LNCAP (cell line): ENCODE measurements around the gene RLBP1.

Source experiments
- TF ChIP-seq, protein P1 (sequence below): fragments of 450-650 bp; IDR thresholded peaks from 2 replicates; pipeline ENCODE4 v1.5.1; 2017; ENCODE audit warnings: mild to moderate bottlenecking

Gene RLBP1

DNA sequence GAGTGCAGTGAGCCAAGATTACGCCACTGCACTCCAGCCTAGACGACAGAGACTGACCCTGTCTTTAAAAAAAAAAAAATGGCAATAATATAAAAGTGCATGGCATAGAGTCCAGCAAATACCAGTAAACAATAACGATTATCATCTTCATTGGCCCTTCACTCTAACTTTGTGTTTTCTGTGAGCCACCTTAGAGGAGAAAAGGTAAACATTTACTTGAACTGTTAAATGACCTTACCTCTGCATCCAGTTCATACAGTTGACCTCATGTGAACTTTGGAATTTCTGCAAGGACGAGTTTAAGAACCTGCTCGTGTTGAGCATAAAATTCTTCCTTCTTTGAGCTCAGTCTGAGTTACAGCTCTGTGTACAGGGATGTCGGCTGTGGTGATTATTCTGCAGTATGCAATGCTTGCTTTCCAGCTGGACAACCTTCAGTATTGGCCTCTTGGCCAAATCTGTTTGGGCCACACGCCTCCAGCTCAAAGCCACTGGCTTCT is 56.6 kb downstream of the RLBP1 start:
- TF ChIP-seq, protein P1, sequence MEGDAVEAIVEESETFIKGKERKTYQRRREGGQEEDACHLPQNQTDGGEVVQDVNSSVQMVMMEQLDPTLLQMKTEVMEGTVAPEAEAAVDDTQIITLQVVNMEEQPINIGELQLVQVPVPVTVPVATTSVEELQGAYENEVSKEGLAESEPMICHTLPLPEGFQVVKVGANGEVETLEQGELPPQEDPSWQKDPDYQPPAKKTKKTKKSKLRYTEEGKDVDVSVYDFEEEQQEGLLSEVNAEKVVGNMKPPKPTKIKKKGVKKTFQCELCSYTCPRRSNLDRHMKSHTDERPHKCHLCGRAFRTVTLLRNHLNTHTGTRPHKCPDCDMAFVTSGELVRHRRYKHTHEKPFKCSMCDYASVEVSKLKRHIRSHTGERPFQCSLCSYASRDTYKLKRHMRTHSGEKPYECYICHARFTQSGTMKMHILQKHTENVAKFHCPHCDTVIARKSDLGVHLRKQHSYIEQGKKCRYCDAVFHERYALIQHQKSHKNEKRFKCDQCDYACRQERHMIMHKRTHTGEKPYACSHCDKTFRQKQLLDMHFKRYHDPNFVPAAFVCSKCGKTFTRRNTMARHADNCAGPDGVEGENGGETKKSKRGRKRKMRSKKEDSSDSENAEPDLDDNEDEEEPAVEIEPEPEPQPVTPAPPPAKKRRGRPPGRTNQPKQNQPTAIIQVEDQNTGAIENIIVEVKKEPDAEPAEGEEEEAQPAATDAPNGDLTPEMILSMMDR, result no peak

DNA sequence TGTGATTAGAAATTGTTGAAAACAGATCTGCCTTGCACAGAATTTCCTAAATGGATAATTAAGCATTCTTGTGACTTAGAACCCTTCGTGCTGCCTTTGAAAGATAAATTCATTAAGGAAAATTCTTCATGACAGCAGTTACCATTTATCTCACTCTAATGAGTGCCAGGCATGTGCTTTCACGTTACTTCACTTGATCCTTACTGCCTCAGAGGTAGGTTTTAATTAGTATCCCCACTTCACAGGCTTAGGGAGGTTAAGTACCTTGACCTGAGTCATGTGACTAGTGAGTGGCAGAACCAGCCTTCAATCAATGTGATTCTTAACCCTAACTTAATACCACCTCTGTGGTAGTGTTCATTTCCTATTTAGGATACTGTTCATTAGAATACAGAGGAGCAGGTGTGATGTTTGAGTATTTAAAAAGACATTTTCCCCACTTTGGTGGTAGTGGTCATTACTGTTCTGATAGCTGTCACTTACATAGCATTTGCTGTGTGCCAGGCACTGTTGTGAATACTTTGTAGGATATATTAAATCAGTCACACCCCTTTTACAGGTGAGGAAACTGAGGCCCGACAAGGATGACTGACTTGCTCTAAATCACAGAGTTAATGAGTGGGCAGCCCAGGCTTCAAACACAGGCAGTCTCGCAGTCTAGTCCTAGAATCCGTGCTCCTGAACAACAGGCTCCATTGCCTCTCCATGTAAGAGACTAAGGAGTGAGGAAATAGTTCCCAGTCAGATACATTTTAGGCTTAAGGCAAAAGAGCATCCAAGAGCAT is 57.9 kb downstream of the RLBP1 start:
- TF ChIP-seq, protein P1, result no peak

DNA sequence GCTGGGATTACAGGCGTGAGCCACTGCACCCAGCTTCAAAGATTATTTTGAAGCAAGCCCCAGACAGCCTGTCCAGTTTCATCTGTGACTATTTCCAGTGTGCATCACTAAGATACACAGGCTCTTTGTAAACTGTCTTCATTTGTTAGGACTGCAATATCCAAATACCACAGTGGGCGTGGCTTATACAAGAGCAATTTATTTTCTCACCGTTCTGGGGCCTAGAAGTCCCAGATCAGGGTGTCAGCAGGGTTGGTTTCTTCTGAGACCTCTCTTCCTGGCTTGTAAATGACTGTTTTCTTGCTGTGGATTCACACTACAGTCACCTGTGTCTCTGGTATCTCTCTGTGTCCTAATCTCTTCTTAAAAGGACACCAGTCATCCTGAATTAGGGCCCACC is 59.7 kb downstream of the RLBP1 start:
- TF ChIP-seq, protein P1, result no peak
